Prostate gland (tissue), 2 donors: ENCODE results near the gene NCBP2L.
A peak's percentile ranks its signal among the peaks of the same experiment; 100 is the strongest.

Experiments
- POLR2A ChIP-seq: fragments of 450-650 bp; IDR thresholded peaks from one replicate; pipeline ENCODE4 v1.6.1; 2016; ENCODE audit warnings: antibody characterized with exemption, mild to moderate bottlenecking
- POLR2AphosphoS5 ChIP-seq: sonication (generic); formaldehyde crosslinking; IDR thresholded peaks from one replicate; pipeline ENCODE4 v1.6.1; 2017; ENCODE audit warnings: antibody characterized with exemption
- TF ChIP-seq, protein P1 (sequence below), 4 experiments: fragments of 200-600 bp in 2 of 4; fragments of 450-650 bp in 2 of 4; sonication (generic) in 2 of 4; IDR thresholded peaks; 1 replicate in 3 of 4; 2 replicates in 1 of 4; pipeline ENCODE4 v1.5.1; 2016 to 2019; ENCODE audit warnings: antibody characterized with exemption in 4 of 4, mild to moderate bottlenecking in 2 of 4, moderate library complexity in 2 of 4

DNA sequence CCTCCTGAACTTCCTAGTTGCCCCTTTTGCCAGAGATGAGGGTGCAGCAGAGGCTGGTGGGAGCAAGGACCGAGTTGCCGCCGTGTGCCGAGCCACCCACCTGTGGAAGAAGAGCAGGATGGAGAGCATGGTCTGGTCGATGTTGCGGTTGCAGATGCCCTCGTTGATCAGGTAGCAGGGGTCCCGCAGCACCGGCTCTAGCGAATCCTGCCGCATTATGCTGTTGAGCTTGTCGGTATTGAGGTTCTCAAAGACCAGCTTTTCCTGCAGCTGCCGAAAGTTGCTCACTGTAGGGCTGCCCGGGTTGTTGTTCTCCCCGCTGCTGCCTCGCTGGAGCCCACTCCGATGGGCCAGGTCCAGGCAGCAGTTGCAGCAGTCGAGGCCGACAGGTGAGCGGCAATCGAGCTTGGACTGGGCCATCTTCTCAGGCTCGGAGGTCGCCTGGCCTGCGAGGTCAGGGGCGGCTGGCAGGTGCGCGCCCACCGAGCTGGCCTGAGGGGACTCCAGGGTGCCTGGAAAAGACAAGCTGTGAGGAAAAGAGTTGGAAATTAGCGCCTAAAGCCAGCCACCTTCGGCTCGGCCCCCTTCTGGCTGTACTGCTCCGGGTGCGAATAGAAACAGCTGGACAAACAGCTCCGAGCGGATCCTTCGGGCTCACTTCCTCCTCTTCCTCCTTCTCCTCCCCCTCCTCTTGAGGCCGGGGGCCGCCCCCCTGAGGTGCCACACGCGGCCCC lies 2.4 kb upstream of the NCBP2L start:
- TF ChIP-seq, protein P1, sequence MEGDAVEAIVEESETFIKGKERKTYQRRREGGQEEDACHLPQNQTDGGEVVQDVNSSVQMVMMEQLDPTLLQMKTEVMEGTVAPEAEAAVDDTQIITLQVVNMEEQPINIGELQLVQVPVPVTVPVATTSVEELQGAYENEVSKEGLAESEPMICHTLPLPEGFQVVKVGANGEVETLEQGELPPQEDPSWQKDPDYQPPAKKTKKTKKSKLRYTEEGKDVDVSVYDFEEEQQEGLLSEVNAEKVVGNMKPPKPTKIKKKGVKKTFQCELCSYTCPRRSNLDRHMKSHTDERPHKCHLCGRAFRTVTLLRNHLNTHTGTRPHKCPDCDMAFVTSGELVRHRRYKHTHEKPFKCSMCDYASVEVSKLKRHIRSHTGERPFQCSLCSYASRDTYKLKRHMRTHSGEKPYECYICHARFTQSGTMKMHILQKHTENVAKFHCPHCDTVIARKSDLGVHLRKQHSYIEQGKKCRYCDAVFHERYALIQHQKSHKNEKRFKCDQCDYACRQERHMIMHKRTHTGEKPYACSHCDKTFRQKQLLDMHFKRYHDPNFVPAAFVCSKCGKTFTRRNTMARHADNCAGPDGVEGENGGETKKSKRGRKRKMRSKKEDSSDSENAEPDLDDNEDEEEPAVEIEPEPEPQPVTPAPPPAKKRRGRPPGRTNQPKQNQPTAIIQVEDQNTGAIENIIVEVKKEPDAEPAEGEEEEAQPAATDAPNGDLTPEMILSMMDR (IDR thresholded peaks at IDR 0.05) = no peak
- TF ChIP-seq POLR2AphosphoS5 (peak; percentile 62), POLR2A (no peak)
